Natural killer cell treated with Interleukin-12 subunit alpha and Interleukin-12 subunit beta and Interleukin-15 and Interleukin-18, amount 100 ng/mL, for 72 hours (primary cell): Measurements from ENCODE around the gene MIER2. TPM values are rescaled to one million over a fixed set of nuclear protein-coding genes. Genes with fewer than 3 reads are reported as not detected.

ENCODE experiments used
- ATAC-seq, 2 donors: fragments of 150-1000 bp; cut with Tn5 transposase in 1 of 2; sonication (Bioruptor Pico), chemical (Tn5 transposase) in 1 of 2; 2 replicates each; pipeline ENCODE4 v1.10.0; 2021
- DNase-seq: peaks from one replicate; pipeline ENCODE4 v3.0.0; 2022; ENCODE audit warnings: low spot score
- H3K27ac Mint-ChIP-seq, 2 donors: 1 replicate in 1 of 2; 2 replicates in 1 of 2; pipeline ENCODE4 v1.8.0; 2022; ENCODE audit warnings: mixed read lengths in 2 of 2, mild to moderate bottlenecking in 1 of 2, moderate library complexity in 1 of 2
- H3K27me3 Mint-ChIP-seq, 2 donors: 1 replicate in 1 of 2; 2 replicates in 1 of 2; pipeline ENCODE4 v1.8.0; 2022; ENCODE audit warnings: mixed read lengths in 2 of 2
- H3K36me3 Mint-ChIP-seq: one replicate; pipeline ENCODE4 v1.8.0; 2022; ENCODE audit warnings: mixed read lengths
- H3K4me1 Mint-ChIP-seq, 2 donors: 1 replicate in 1 of 2; 2 replicates in 1 of 2; pipeline ENCODE4 v1.8.0; 2022; ENCODE audit warnings: low read depth in 2 of 2, mixed read lengths in 2 of 2, mild to moderate bottlenecking in 1 of 2
- H3K4me3 Mint-ChIP-seq: one replicate; pipeline ENCODE4 v1.8.0; 2022; ENCODE audit warnings: mixed read lengths
- H3K9me3 Mint-ChIP-seq: 2 replicates; pipeline ENCODE4 v1.8.0; 2022; ENCODE audit warnings: mixed read lengths
- total RNA-seq, 2 donors: library from RNA; stranded (reverse); gene quantifications; one replicate each; pipeline ENCODE4 v1.2.3, GENCODE V29; 2022

Gene MIER2
- total RNA-seq, 2 donors from 2014 or later, result 26.2 to 39.4 TPM

DNA sequence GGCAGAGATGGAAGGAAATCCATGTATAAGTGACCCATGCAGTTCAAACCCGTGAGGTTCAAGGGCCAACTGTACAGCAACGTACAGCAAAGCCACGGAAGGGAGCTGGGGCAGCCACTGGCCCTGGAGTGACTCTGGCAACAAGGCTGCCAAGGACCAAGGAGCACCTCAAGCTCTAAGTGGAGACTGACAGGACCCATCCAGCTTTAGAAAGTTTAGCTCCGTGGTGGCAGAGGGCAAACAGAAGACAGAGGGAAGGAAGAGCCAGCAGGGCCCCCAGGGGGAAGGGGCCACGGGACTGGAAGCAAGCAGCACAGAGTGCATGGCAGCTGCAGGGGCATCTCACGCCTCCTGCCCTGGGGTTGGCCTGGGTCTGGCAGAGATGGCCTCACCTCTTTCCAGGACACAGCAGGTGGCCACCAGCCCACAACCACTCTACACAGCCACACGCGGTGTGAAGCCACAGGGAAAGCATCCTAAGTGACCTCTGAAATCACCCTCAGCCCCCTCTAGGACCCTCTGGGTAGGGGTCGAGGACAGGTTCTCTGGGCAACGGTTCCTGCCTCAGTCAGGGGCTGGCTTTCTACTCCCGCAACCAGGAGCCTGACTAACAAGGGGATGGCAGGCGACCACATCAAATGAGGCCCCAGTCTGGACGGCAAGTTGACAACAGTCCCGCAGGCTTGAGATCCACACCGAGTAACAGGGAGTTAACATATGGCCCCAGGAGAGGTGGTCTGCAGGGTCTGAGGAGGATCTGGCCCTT, 3.8 kb downstream of the MIER2 start:
- DNase-seq, result no peak
- Mint-ChIP-seq H3K9me3 (no peaks in the 10 kb centered on the region), H3K4me3 (no peak overlapping the region), H3K27me3 (peaks cover under 1 to 6% of the 10 kb centered on the region in 2 donors), H3K36me3 (no peaks in the 10 kb centered on the region), H3K4me1 (peaks cover 51 to 57% of the 10 kb centered on the region in 2 donors), H3K27ac (no peak overlapping the region)
- ATAC-seq, result no peak

DNA sequence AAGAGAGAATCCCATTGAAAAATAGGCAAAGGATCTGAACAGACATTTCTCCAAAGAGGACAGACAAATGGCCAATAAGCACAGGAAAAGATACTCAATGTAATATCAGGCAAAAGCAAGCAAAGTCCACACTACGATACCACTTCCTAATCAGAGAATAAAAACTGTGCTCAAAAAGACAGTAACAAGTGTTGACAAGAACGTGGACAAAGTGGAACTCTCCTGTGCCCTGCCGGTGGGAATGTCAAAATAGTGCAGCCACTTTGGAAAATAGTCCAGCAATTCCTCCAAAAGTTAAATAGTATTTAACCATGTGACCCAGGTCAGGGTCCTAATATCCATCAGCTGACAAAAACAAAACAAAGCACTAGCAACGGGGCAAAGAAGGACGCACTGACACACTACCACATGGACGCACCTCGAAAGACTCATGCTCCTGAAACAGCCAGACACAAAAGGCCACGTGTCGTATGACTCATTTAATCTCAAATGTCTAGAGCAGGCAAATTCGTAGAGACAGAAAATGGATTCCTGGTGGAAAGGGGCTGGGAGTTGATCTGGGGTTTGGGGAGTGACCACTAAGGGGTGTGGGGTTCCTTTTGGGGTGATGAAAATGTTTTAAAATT, 5.2 kb downstream of the MIER2 start:
- DNase-seq, result no peak
- H3K36me3 Mint-ChIP-seq, result no peaks in the 10 kb centered on the region
- no peak for ATAC-seq
- no peaks in the 10 kb centered on the region for H3K9me3 Mint-ChIP-seq
- no peak overlapping the region for H3K27ac Mint-ChIP-seq
- no peak overlapping the region for H3K4me3 Mint-ChIP-seq
- peaks cover 44 to 49% of the 10 kb centered on the region in 2 donors for H3K4me1 Mint-ChIP-seq
- no peaks in the 10 kb centered on the region for H3K27me3 Mint-ChIP-seq

GRCh38 chr19:338421-338820, 6.2 kb downstream of the MIER2 start:
- Mint-ChIP-seq H3K36me3 (no peaks in the 10 kb centered on the region), H3K27me3 (no peaks in the 10 kb centered on the region), H3K4me1 (peaks cover 39 to 44% of the 10 kb centered on the region in 2 donors), H3K27ac (no peak overlapping the region), H3K9me3 (no peaks in the 10 kb centered on the region), H3K4me3 (no peak overlapping the region)
- no peak for DNase-seq
- no peak for ATAC-seq

DNA sequence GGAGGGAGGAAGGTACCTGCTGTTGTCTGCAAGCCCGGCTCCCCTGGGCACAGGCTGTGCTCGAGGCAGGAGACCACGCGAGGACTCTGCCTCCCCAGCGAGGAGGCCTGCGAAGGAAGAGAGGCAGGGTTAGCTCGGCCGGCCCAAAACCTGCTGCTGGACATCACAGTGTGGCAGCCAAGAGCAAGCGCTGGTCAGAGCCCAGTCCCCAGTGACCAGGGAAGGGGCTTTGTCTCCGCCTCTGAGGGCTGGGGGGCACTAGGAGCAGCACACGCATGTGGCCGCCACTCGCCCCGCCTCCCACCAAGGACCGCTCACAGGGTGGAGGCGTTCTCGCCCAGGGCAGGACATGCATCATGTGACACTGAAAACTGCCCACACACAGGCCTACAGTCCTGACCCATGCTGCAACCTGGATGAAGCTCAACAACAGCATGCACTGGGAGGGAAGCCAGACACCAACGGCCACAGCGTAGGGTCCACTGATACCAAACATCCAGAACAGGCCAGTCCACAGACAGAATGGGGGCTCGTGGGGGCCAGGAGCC, 8.5 kb downstream of the MIER2 start:
- Mint-ChIP-seq H3K4me3 (no peak overlapping the region), H3K27ac (no peak overlapping the region), H3K36me3 (no peaks in the 10 kb centered on the region), H3K4me1 (peaks cover 24 to 27% of the 10 kb centered on the region in 2 donors), H3K27me3 (no peaks in the 10 kb centered on the region), H3K9me3 (no peaks in the 10 kb centered on the region)
- ATAC-seq, result no peak
- DNase-seq, result no peak

- ATAC-seq (no peak), DNase-seq (no peak)
- Mint-ChIP-seq H3K4me3 (no peak overlapping the region), H3K4me1 (peaks cover 20 to 24% of the 10 kb centered on the region in 2 donors), H3K27ac (no peak overlapping the region), H3K27me3 (no peaks in the 10 kb centered on the region), H3K9me3 (no peaks in the 10 kb centered on the region), H3K36me3 (peaks cover 4% of the 10 kb centered on the region)
Observed at GRCh38 chr19:335486-336066, 9.0 kb downstream of the MIER2 start.

GRCh38 chr19:335072-335471, 9.5 kb downstream of the MIER2 start:
- no peak for DNase-seq
- Mint-ChIP-seq H3K4me3 (no peak overlapping the region), H3K27ac (no peak overlapping the region), H3K36me3 (peaks cover 6% of the 10 kb centered on the region), H3K4me1 (peaks cover 18 to 19% of the 10 kb centered on the region in 2 donors), H3K9me3 (no peaks in the 10 kb centered on the region), H3K27me3 (no peaks in the 10 kb centered on the region)
- no peak for ATAC-seq

DNA sequence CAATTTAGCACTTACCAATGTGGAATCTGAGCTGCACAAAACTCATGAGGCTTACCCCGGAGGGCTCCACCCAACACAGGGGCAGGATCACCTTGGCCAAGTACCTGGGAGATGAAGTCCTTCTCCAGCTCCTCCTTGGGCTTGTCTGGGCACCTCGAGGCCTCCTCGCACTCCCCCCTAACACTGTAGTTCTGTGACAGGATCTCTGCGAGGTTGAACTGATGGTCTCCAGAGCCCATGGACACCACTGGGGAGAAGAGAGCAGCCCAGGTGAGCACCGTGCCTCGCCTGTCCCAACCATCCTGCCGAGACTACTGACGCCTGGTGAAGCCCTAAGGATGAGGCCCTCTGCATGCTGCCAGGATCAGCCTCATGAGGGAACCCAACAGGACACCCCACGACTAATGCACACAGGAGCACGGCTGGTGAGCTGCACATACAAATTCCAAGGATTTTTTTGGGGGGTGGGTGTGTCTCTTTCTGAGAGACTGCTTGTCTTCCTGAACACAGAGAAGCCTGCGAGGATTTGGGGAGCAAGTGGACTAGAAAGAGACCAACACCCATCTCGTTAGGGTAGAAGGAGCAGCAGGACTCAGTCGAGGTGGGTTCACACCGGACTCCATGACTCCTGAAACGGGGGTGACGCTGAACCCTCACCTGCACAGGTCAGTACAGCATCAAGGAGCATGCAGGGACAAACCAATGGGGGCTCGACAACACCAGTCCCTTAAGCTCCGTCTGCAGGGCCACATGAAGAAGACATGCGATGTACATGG, 10.1 kb downstream of the MIER2 start:
- no peak overlapping the region for H3K27ac Mint-ChIP-seq
- H3K36me3 Mint-ChIP-seq, result peaks cover 6% of the 10 kb centered on the region
- H3K27me3 Mint-ChIP-seq, result no peaks in the 10 kb centered on the region
- H3K4me3 Mint-ChIP-seq, result no peak overlapping the region
- no peaks in the 10 kb centered on the region for H3K9me3 Mint-ChIP-seq
- peak in 1 of 2 donors; percentile 13 for ATAC-seq
- no peak for DNase-seq
- H3K4me1 Mint-ChIP-seq, result peaks cover 13 to 15% of the 10 kb centered on the region in 2 donors

DNA sequence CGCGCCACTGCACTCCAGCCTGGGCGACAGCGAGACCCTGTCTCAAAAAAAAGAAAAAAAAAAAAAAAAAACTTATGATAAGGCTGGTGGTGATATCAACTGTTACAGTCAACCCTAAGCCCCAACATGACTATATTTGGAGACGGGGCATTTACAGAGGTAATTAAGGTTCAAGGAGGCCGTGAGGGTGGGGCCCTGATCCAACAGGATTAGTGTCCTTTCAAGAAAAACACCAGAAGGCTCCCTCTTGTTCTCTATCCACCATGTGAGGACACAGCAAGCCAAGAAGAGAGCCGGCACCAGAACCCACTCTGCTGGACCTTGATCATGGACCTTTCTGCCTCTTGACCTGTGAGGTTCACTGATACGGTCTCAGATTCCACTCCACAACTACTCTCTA, 14.1 kb downstream of the MIER2 start:
- ATAC-seq (no peak), DNase-seq (no peak)
- no peak overlapping the region for H3K4me3 Mint-ChIP-seq
- no peaks in the 10 kb centered on the region for H3K9me3 Mint-ChIP-seq
- H3K4me1 Mint-ChIP-seq, result no peaks in the 10 kb centered on the region
- no peak overlapping the region for H3K27ac Mint-ChIP-seq
- H3K36me3 Mint-ChIP-seq, result peaks cover 22% of the 10 kb centered on the region
- no peaks in the 10 kb centered on the region for H3K27me3 Mint-ChIP-seq

DNA sequence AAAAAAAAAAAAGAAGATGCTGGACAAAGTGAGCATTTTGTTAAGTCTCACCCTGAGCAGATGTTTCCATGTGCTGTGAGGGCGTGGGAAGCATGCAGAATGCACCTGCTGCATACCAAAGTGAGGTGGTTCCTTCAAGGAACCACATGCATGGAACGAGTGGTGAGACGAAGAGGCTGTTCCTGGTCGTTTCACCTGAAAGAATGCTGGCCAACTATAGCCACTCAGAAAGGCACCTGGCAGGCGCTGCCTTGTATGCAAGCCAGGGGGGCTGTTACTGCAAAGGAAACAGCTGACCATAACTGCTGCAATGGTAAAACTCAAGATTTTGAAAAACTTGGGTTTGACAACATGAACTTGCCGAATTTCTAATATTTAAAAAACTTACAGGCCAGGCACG, 14.7 kb downstream of the MIER2 start:
- H3K9me3 Mint-ChIP-seq, result no peaks in the 10 kb centered on the region
- H3K27me3 Mint-ChIP-seq, result no peaks in the 10 kb centered on the region
- no peak overlapping the region for H3K27ac Mint-ChIP-seq
- no peak overlapping the region for H3K4me3 Mint-ChIP-seq
- ATAC-seq, result no peak
- no peak for DNase-seq
- no peaks in the 10 kb centered on the region for H3K4me1 Mint-ChIP-seq
- H3K36me3 Mint-ChIP-seq, result peaks cover 22% of the 10 kb centered on the region

GRCh38 chr19:328025-328505, 16.5 kb downstream of the MIER2 start:
- H3K36me3 Mint-ChIP-seq, result peaks cover 22% of the 10 kb centered on the region
- no peak overlapping the region for H3K4me3 Mint-ChIP-seq
- DNase-seq (no peak), ATAC-seq (no peak)
- H3K27me3 Mint-ChIP-seq, result no peaks in the 10 kb centered on the region
- no peaks in the 10 kb centered on the region for H3K4me1 Mint-ChIP-seq
- no peak overlapping the region for H3K27ac Mint-ChIP-seq
- no peaks in the 10 kb centered on the region for H3K9me3 Mint-ChIP-seq

GRCh38 chr19:327291-328024, 17.1 kb downstream of the MIER2 start:
- Mint-ChIP-seq H3K36me3 (peaks cover 22% of the 10 kb centered on the region), H3K27me3 (no peaks in the 10 kb centered on the region), H3K4me3 (no peak overlapping the region), H3K4me1 (no peaks in the 10 kb centered on the region), H3K9me3 (no peaks in the 10 kb centered on the region), H3K27ac (no peak overlapping the region)
- DNase-seq, result no peak
- no peak for ATAC-seq

- H3K27ac Mint-ChIP-seq, result no peak overlapping the region
- DNase-seq, result no peak
- no peaks in the 10 kb centered on the region for H3K4me1 Mint-ChIP-seq
- H3K9me3 Mint-ChIP-seq, result no peaks in the 10 kb centered on the region
- no peak for ATAC-seq
- H3K4me3 Mint-ChIP-seq, result no peak overlapping the region
- H3K27me3 Mint-ChIP-seq, result no peaks in the 10 kb centered on the region
- peaks cover 22% of the 10 kb centered on the region for H3K36me3 Mint-ChIP-seq
Observed at GRCh38 chr19:326871-327270, 17.7 kb downstream of the MIER2 start.

- H3K9me3 Mint-ChIP-seq, result no peaks in the 10 kb centered on the region
- ATAC-seq (no peak), DNase-seq (no peak)
- H3K27ac Mint-ChIP-seq, result no peak overlapping the region
- no peaks in the 10 kb centered on the region for H3K4me1 Mint-ChIP-seq
- peaks cover 23% of the 10 kb centered on the region for H3K36me3 Mint-ChIP-seq
- no peak overlapping the region for H3K4me3 Mint-ChIP-seq
- no peaks in the 10 kb centered on the region for H3K27me3 Mint-ChIP-seq
Observed at GRCh38 chr19:325937-326565, 18.5 kb downstream of the MIER2 start.
